IMR-90 (cell line): ENCODE measurements around the gene CNIH2. TPM values are rescaled to one million over a fixed set of nuclear protein-coding genes. Genes with fewer than 3 reads are reported as not detected.

Experiments
- ATAC-seq: fragments of 200-7000 bp; cut with Tn5 transposase; 2 replicates; pipeline ENCODE4 v1.9.1; 2020; ENCODE audit warnings: low read depth, mild to moderate bottlenecking, moderate library complexity
- BruUV-seq: library from RNA; stranded (reverse); fragments of 400-500 nt; replicated peaks from 2 replicates; lab custom pipeline; 2021; lab: Mats Ljungman, UMichigan
- CTCF ChIA-PET: fragments of 300-600 bp; formaldehyde crosslinking; extraction: SDS; loops from one replicate; lab custom pipeline; 2021; ENCODE audit warnings: antibody characterized with exemption; lab: Yijun Ruan, JAX
- POLR2A ChIA-PET: fragments of 300-600 bp; sonication (Branson Sonifier 250); formaldehyde crosslinking; loops from one replicate; lab custom pipeline; 2022; ENCODE audit warnings: antibody characterized with exemption; ENCODE audit not compliant: unreplicated experiment; lab: Charles Lee
- DNase-seq: peaks from one replicate; pipeline ENCODE4 v3.0.0; 2013
- H2AFZ ChIP-seq: replicated peaks from 2 replicates; pipeline ENCODE3; 2013; ENCODE audit warnings: low read length, mild to moderate bottlenecking; ENCODE audit not compliant: poor library complexity
- H2AK5ac ChIP-seq: 2 replicates; pipeline ENCODE4 v1.6.1; 2013; ENCODE audit warnings: low read depth, low read length, inconsistent platforms
- H2AK9ac ChIP-seq: replicated peaks from 2 replicates; pipeline ENCODE3; 2013; ENCODE audit warnings: mild to moderate bottlenecking, low read depth, low read length, moderate library complexity; ENCODE audit not compliant: poor library complexity
- H2BK120ac ChIP-seq: 2 replicates; pipeline ENCODE4 v1.6.1; 2013; ENCODE audit warnings: low read depth, low read length, inconsistent platforms
- H2BK15ac ChIP-seq: 3 replicates; pipeline ENCODE4 v1.6.1; 2013; ENCODE audit warnings: low read depth, low read length, inconsistent platforms
- H2BK20ac ChIP-seq: 2 replicates; pipeline ENCODE4 v1.6.1; 2013; ENCODE audit warnings: low read depth, mild to moderate bottlenecking, inconsistent platforms, low read length, moderate library complexity
- H2BK5ac ChIP-seq: 2 replicates; pipeline ENCODE4 v1.6.1; 2013; ENCODE audit warnings: mild to moderate bottlenecking, low read depth, low read length, inconsistent platforms; ENCODE audit not compliant: poor library complexity, severe bottlenecking
- H3K14ac ChIP-seq: replicated peaks from 2 replicates; pipeline ENCODE4 v1.6.1; 2013; ENCODE audit warnings: low read depth, low read length, inconsistent platforms
- H3K18ac ChIP-seq: 2 replicates; pipeline ENCODE4 v1.6.1; 2013; ENCODE audit warnings: low read depth, low read length, control low read depth
- H3K23ac ChIP-seq: 2 replicates; pipeline ENCODE4 v1.6.1; 2013; ENCODE audit warnings: low read depth, low read length, inconsistent platforms
- H3K27ac ChIP-seq: 2 replicates; pipeline ENCODE4 v1.5.1; 2013; ENCODE audit warnings: mild to moderate bottlenecking, control low read depth, low read length; ENCODE audit not compliant: insufficient read depth
- H3K27me3 ChIP-seq: 2 replicates; pipeline ENCODE4 v1.6.1; 2013; ENCODE audit warnings: low read length; ENCODE audit not compliant: control insufficient read depth, insufficient read depth
- H3K36me3 ChIP-seq: 2 replicates; pipeline ENCODE4 v1.6.1; 2013; ENCODE audit warnings: low read length, mixed read lengths; ENCODE audit not compliant: control insufficient read depth, insufficient read depth
- H3K4ac ChIP-seq: 2 replicates; pipeline ENCODE4 v1.6.1; 2013; ENCODE audit warnings: low read depth, low read length, inconsistent platforms
- H3K4me1 ChIP-seq: 2 replicates; pipeline ENCODE4 v1.6.1; 2013; ENCODE audit warnings: low read length, mixed read lengths; ENCODE audit not compliant: control insufficient read depth, insufficient read depth
- H3K4me2 ChIP-seq: 2 replicates; pipeline ENCODE4 v1.6.1; 2013; ENCODE audit warnings: low read depth, mild to moderate bottlenecking, control low read depth, low read length, moderate library complexity
- H3K4me3 ChIP-seq: 2 replicates; pipeline ENCODE4 v1.5.1; 2013; ENCODE audit warnings: low read depth, mild to moderate bottlenecking, control low read depth, low read length, moderate library complexity; ENCODE audit not compliant: insufficient read depth
- H3K56ac ChIP-seq: 2 replicates; pipeline ENCODE4 v1.6.1; 2013; ENCODE audit warnings: low read length, inconsistent platforms; ENCODE audit not compliant: insufficient read depth; ENCODE audit errors: extremely low read depth
- H3K79me1 ChIP-seq, 2 experiments: 2 replicates each; pipeline ENCODE4 v1.6.1; 2013; ENCODE audit warnings: low read length in 2 of 2, inconsistent platforms in 1 of 2, low read depth in 1 of 2
- H3K9ac ChIP-seq: 2 replicates; pipeline ENCODE4 v1.6.1; 2013; ENCODE audit warnings: low read depth, low read length, control low read depth
- H3K9me1 ChIP-seq: 2 replicates; pipeline ENCODE4 v1.6.1; 2013; ENCODE audit warnings: low read length, inconsistent platforms; ENCODE audit not compliant: insufficient read depth
- H3K9me3 ChIP-seq: 2 replicates; pipeline ENCODE4 v1.6.1; 2013; ENCODE audit warnings: low read length; ENCODE audit not compliant: control insufficient read depth, insufficient read depth
- H4K20me1 ChIP-seq: 2 replicates; pipeline ENCODE4 v1.6.1; 2013; ENCODE audit warnings: low read length, inconsistent platforms; ENCODE audit not compliant: insufficient read depth
- H4K5ac ChIP-seq: 2 replicates; pipeline ENCODE4 v1.6.1; 2013; ENCODE audit warnings: mild to moderate bottlenecking, low read depth, low read length, control low read depth
- H4K8ac ChIP-seq, 2 experiments: 2 replicates each; pipeline ENCODE4 v1.6.1; 2013; ENCODE audit warnings: low read depth in 2 of 2, low read length in 2 of 2, control low read depth in 1 of 2, inconsistent platforms in 1 of 2
- H4K91ac ChIP-seq: 2 replicates; pipeline ENCODE4 v1.6.1; 2013; ENCODE audit warnings: low read depth, low read length, inconsistent platforms; ENCODE audit not compliant: insufficient read depth
- MXI1 ChIP-seq: IDR thresholded peaks from 2 replicates; pipeline ENCODE4 v1.6.1; 2012; ENCODE audit warnings: low read depth, mild to moderate bottlenecking, low read length, moderate library complexity, borderline replicate concordance
- NFE2L2 ChIP-seq: fragments of 150-350 bp; IDR thresholded peaks from 2 replicates; pipeline ENCODE4 v1.6.1; 2016; ENCODE audit warnings: low read depth, mild to moderate bottlenecking, low read length
- POLR2A ChIP-seq: IDR thresholded peaks from 2 replicates; pipeline ENCODE4 v1.6.1; 2012; ENCODE audit warnings: mild to moderate bottlenecking, low read depth, low read length
- RCOR1 ChIP-seq: IDR thresholded peaks from 2 replicates; pipeline ENCODE4 v1.6.1; 2012; ENCODE audit warnings: mild to moderate bottlenecking, low read length, improper control_type of control experiment; ENCODE audit not compliant: insufficient replicate concordance
- RFX5 ChIP-seq: IDR thresholded peaks from 2 replicates; pipeline ENCODE4 v1.8.0; 2012; ENCODE audit warnings: low read depth, mild to moderate bottlenecking, low read length, moderate library complexity
- WGBS, 2 experiments: methylation state at CpG; one replicate each; pipeline versions ENCODE4 v1.1.5 to v1.1.7; 2013; ENCODE audit warnings: missing lambda C conversion rate in 2 of 2; ENCODE audit not compliant: insufficient read length in 1 of 2; ENCODE audit errors: extremely low coverage in 2 of 2; 5-methylcytosine and 5-hydroxymethylcytosine counted together
- dilution Hi-C: fragments of 300-500 bp; cut with HindIII; formaldehyde crosslinking; loops from one replicate; pipeline ENCODE4 v1.14.3; 2018; ENCODE audit warnings: low sequenced_read_pairs; ENCODE audit not compliant: unreplicated experiment
- in situ Hi-C: fragments of 300-500 bp; cut with MboI; formaldehyde crosslinking; loops from 3 replicates; pipeline ENCODE4 v1.14.3; 2019; ENCODE audit warnings: low sequenced_read_pairs, inconsistent platforms, mixed read lengths
- intact Hi-C: fragments of 100-400 bp; cut with micrococcal nuclease; formaldehyde crosslinking; loops from 2 replicates; pipeline ENCODE4 v1.10.0; 2022
- polyA plus RNA-seq, 3 experiments: library from polyadenylated mRNA; depleted of rRNA; stranded (reverse); fragments of >200 nt; gene quantifications; 2 replicates each; pipeline ENCODE4 v1.2.3, GENCODE V29; 2012; ENCODE audit warnings: low replicate concordance in 1 of 3
- total RNA-seq: library from RNA; depleted of rRNA; stranded (reverse); fragments of >200 nt; gene quantifications from 2 replicates; pipeline ENCODE4 v1.2.3, GENCODE V29; 2012

The CNIH2 gene
- total and polyA plus RNA-seq, 2 of the 4 experiments (the other 2 are of a cell fraction): 0.54 to 3.4 TPM

DNA sequence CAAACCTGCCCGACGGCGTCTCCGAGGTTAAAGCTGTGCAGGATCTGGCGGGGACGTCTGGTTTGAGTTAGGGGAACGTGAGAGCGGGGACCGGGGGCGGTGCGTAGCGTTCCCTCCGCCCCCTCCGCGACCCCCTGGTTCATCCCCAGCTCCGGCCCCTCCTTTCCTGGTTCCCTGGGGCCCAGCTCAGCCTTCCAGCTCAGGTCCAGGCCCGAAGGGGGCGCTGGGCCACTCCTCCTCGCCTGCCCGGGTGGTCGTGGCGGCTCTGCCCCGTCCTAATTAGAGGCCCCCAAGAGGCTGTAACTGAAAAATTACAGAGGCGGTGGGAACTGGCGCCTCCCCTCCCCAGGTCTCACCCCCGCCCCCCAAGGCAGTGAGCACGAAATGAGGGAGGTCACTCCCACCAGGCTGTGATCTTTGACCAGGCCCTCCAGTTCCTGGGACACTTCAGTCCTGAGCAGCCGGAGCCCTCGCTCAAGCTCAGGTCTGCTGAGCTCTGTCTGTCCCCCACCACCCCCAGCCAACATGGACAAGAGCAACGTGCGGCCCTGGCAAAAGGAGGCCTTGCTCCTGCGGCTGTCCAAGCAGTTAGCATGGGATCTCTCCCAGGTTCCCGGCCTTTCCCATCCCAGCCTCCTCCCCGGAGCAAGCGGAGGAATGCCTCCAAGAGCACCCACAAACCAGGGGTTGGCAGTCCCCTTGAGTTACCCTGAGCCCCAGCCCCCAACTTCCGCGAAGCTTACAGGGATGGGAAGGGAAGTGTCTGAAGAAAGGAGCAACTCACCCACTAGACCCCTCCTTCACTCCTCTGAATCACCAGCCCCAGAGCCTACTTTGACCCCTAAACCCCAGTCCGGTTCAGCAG, 35.6 kb downstream of the CNIH2 start (continued):
- no peak for TF ChIP-seq NFE2L2
- no peak for TF ChIP-seq RCOR1
- TF ChIP-seq MXI1: 0 out of 2 replicates have a peak, but pooled peaks have one; percentile 28

DNA sequence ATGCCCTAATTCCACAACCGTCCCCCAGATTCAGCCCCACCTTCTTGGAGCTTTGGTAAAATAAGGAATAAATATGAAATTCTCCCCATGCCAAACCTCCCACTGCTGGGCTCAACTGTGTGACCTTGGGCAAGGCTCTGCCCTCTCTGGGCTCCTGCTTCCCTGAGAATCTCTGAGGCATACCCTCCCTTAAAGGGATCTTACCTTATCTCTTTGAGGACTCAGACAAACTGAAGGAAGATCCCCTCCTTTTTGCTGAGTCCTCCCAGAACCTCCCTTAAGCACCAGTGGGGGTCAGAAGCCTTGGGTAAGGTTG, 36.2 kb downstream of the CNIH2 start:
- Histone ChIP-seq H4K20me1 (peaks cover 39% of the 10 kb centered on the region), H3K23ac (peak overlapping the region; percentile 90), H4K5ac (peak overlapping the region; percentile 90), H3K9me3 (no peaks in the 10 kb centered on the region), H3K4me1 (peaks cover 32% of the 10 kb centered on the region), H2AK5ac (peak overlapping the region; percentile 77), H3K9me1 (peaks cover 10% of the 10 kb centered on the region), H3K56ac (peak overlapping the region; percentile 67; the same call in 1 of the 2 replicates), H2BK15ac (peak overlapping the region; percentile 69; the same call in 1 of the 3 replicates), H3K14ac (peak overlapping the region; percentile 94), H3K27ac (peak overlapping the region; percentile 93), H3K9ac (peak overlapping the region; percentile 95), H4K8ac (peak overlapping the region; percentile 67 to 74; a peak in 3 of 4 replicates), H2BK120ac (peak overlapping the region; percentile 89; the same call in 1 of the 2 replicates), H3K4ac (peak overlapping the region; percentile 81), H3K18ac (peak overlapping the region; percentile 35), H2AFZ (no peak overlapping the region), H4K91ac (peak overlapping the region; percentile 77), H3K4me2 (peak overlapping the region; percentile 85), H2BK5ac (peak overlapping the region; percentile 77), H3K27me3 (no peaks in the 10 kb centered on the region), H3K79me1 (peaks cover 0 to 41% of the 10 kb centered on the region in 2 experiments; a peak in 2 of 4 replicates), H2BK20ac (peak overlapping the region; percentile 32), H2AK9ac (peak overlapping the region; percentile 93), H3K36me3 (no peaks in the 10 kb centered on the region), H3K4me3 (peak overlapping the region; percentile 72)
- dilution Hi-C loops (no loop called here), intact Hi-C loops (no loop called here), in situ Hi-C loops (no loop called here)
- TF ChIP-seq POLR2A (peak; percentile 68; the same call in 1 of the 2 replicates), RFX5 (no peak)
- POLR2A ChIA-PET: interaction anchor here (1.7 to 2.9 kb wide), 2 partner anchors 13 to 15 kb away, joined by 7 to 18 read pairs; no protein-coding TSS in a partner anchor
- no CpG with 5 or more reads among the region's 1 CpG for WGBS, 2 experiments
- DNase-seq: no peak
- ATAC-seq: no peak
- BruUV-seq: no TSS peak
- CTCF ChIA-PET: no interaction called here
